Measurements from ENCODE around the gene ATAT1.

GRCh38 chr6:30614044-30614842 is 12.4 kb upstream of the ATAT1 start:
- no peak for TF ChIP-seq CTCF (IDR thresholded peaks at IDR 0.05)
- peak; percentile 41; the same call in 1 of the 2 replicates for TF ChIP-seq POLR2AphosphoS5 (IDR thresholded peaks at IDR 0.05; ENCODE audit: low read depth, low read length)

All from Panc1 (cell line).